Measurements from ENCODE around the gene NDUFA9. TPM values are rescaled to one million over a fixed set of nuclear protein-coding genes. Genes with fewer than 3 reads are reported as not detected.

Gene NDUFA9
- total RNA-seq (61.1 TPM), polyA plus RNA-seq (100 to 1,000 TPM; 127 to 204 (median 187) TPM)

GRCh38 chr12:4648501-4649357, at the start of gene NDUFA9, which contains the start of gene AKAP3:
Gene NDUFA9, plus strand, starts transcription at chr12:4649114. Its CDS starts 13 bp downstream, at chr12:4649127.
Gene AKAP3, minus strand, starts transcription at chr12:4649051. Its CDS starts 10,855 bp downstream, at chr12:4638196.
- no peaks in the 10 kb centered on the region for H3K9me3 ChIP-seq (ENCODE audit: control insufficient read depth in 2 of 2, low read length in 2 of 2)
- Mint-ChIP-seq H3K36me3 (no peaks in the 10 kb centered on the region), H3K9me3 (peaks cover 0 to 1% (median 0%) of the 10 kb centered on the region in 7 donors)

GRCh38 chr12:4603421-4603820, 45.5 kb upstream of the NDUFA9 start:
- Mint-ChIP-seq H3K27ac (no peak overlapping the region), H3K27me3 (peaks cover 8% of the 10 kb centered on the region), H3K9me3 (no peaks in the 10 kb centered on the region), H3K4me3 (peak overlapping the region in 2 of 4 donors; percentile 21 to 80), H3K36me3 (peaks cover 4% of the 10 kb centered on the region), H3K4me1 (peaks cover 19 to 33% (median 20%) of the 10 kb centered on the region in 4 donors)
- Histone ChIP-seq H3K36me3 (ENCODE audit: control insufficient read depth, insufficient read depth, low read length) (no peaks in the 10 kb centered on the region), H3K4me3 (ENCODE audit: low read depth, low read length) (no peak overlapping the region), H3K4me1 (ENCODE audit: control insufficient read depth, insufficient read depth, low read length, poor library complexity, severe bottlenecking) (peaks cover 7% of the 10 kb centered on the region), H3K27me3 (ENCODE audit: control insufficient read depth, insufficient read depth, low read length) (no peaks in the 10 kb centered on the region), H3K9me3 (ENCODE audit: control insufficient read depth in 2 of 2, low read length in 2 of 2) (no peaks in the 10 kb centered on the region), H3K27ac (ENCODE audit: insufficient read depth, low read length, poor library complexity, severe bottlenecking) (no peak overlapping the region)
- ATAC-seq (ENCODE audit: low read depth in 2 of 2) (no peak), DNase-seq (no peak)

More at GRCh38 chr12:4648501-4649357, at the start of gene NDUFA9, which contains the start of gene AKAP3:
- Mint-ChIP-seq H3K4me1 (peaks cover 13 to 64% (median 44%) of the 10 kb centered on the region in 4 donors), H3K4me3 (peak within 1 kb of the TSS; percentile 96 to 99 (median 96)), H3K27me3 (peaks cover 13% of the 10 kb centered on the region), H3K27ac (peak within 1 kb of the TSS; percentile 95 to 98 (median 97))
- Histone ChIP-seq H3K27ac (ENCODE audit: insufficient read depth, low read length, poor library complexity, severe bottlenecking) (peak within 1 kb of the TSS; percentile 68), H3K4me3 (ENCODE audit: low read depth, low read length) (peak within 1 kb of the TSS; percentile 100), H3K27me3 (ENCODE audit: control insufficient read depth, insufficient read depth, low read length) (no peaks in the 10 kb centered on the region), H3K36me3 (ENCODE audit: control insufficient read depth, insufficient read depth, low read length) (no peaks in the 10 kb centered on the region), H3K4me1 (ENCODE audit: control insufficient read depth, insufficient read depth, low read length, poor library complexity, severe bottlenecking) (peaks cover 24% of the 10 kb centered on the region)
- DNase-seq: peak; percentile 67 to 90 (median 84)
- peak; percentile 94 to 95 for ATAC-seq (ENCODE audit: low read depth in 2 of 2)

GRCh38 chr12:4603946-4604345, 45.0 kb upstream of the NDUFA9 start:
- Histone ChIP-seq H3K36me3 (ENCODE audit: control insufficient read depth, insufficient read depth, low read length) (no peaks in the 10 kb centered on the region), H3K27ac (ENCODE audit: insufficient read depth, low read length, poor library complexity, severe bottlenecking) (no peak overlapping the region), H3K9me3 (ENCODE audit: control insufficient read depth in 2 of 2, low read length in 2 of 2) (no peaks in the 10 kb centered on the region), H3K4me1 (ENCODE audit: control insufficient read depth, insufficient read depth, low read length, poor library complexity, severe bottlenecking) (peaks cover 7% of the 10 kb centered on the region), H3K27me3 (ENCODE audit: control insufficient read depth, insufficient read depth, low read length) (no peaks in the 10 kb centered on the region), H3K4me3 (ENCODE audit: low read depth, low read length) (no peak overlapping the region)
- Mint-ChIP-seq H3K27ac (no peak overlapping the region), H3K27me3 (peaks cover 8% of the 10 kb centered on the region), H3K4me1 (peaks cover 19 to 37% (median 22%) of the 10 kb centered on the region in 4 donors), H3K36me3 (peaks cover 4% of the 10 kb centered on the region), H3K9me3 (no peaks in the 10 kb centered on the region), H3K4me3 (no peak overlapping the region)
- DNase-seq (no peak), ATAC-seq (ENCODE audit: low read depth in 2 of 2) (no peak)

GRCh38 chr12:4604684-4605193, 44.2 kb upstream of the NDUFA9 start:
- H3K9me3 ChIP-seq (ENCODE audit: control insufficient read depth in 2 of 2, low read length in 2 of 2): no peaks in the 10 kb centered on the region
- no peaks in the 10 kb centered on the region for H3K36me3 ChIP-seq (ENCODE audit: control insufficient read depth, insufficient read depth, low read length)
- peaks cover 7% of the 10 kb centered on the region for H3K4me1 ChIP-seq (ENCODE audit: control insufficient read depth, insufficient read depth, low read length, poor library complexity, severe bottlenecking)
- peak overlapping the region; percentile 95 for H3K4me3 ChIP-seq (ENCODE audit: low read depth, low read length)
- peaks cover 4% of the 10 kb centered on the region for H3K36me3 Mint-ChIP-seq
- ATAC-seq (ENCODE audit: low read depth in 2 of 2): peak; percentile 96 to 98
- H3K4me1 Mint-ChIP-seq: peaks cover 19 to 38% (median 24%) of the 10 kb centered on the region in 4 donors
- no peaks in the 10 kb centered on the region for H3K27me3 ChIP-seq (ENCODE audit: control insufficient read depth, insufficient read depth, low read length)
- peak overlapping the region; percentile 86 to 97 (median 91) for H3K27ac Mint-ChIP-seq
- DNase-seq: peak; percentile 63 to 90 (median 78)
- H3K27me3 Mint-ChIP-seq: peaks cover 8% of the 10 kb centered on the region
- no peaks in the 10 kb centered on the region for H3K9me3 Mint-ChIP-seq
- H3K27ac ChIP-seq (ENCODE audit: insufficient read depth, low read length, poor library complexity, severe bottlenecking): peak overlapping the region; percentile 39
- peak overlapping the region; percentile 92 to 98 (median 95) for H3K4me3 Mint-ChIP-seq

GRCh38 chr12:4607056-4607455, 41.9 kb upstream of the NDUFA9 start:
- Mint-ChIP-seq H3K4me1 (peaks cover 19 to 41% (median 24%) of the 10 kb centered on the region in 4 donors), H3K36me3 (peaks cover 4% of the 10 kb centered on the region), H3K9me3 (no peaks in the 10 kb centered on the region), H3K4me3 (peak overlapping the region in 3 of 4 donors; percentile 32 to 94 (median 56)), H3K27me3 (peaks cover 4% of the 10 kb centered on the region), H3K27ac (peak overlapping the region in 1 of 3 donors; percentile 15)
- Histone ChIP-seq H3K4me1 (ENCODE audit: control insufficient read depth, insufficient read depth, low read length, poor library complexity, severe bottlenecking) (peaks cover 7% of the 10 kb centered on the region), H3K36me3 (ENCODE audit: control insufficient read depth, insufficient read depth, low read length) (peaks cover 13% of the 10 kb centered on the region), H3K9me3 (ENCODE audit: control insufficient read depth in 2 of 2, low read length in 2 of 2) (no peaks in the 10 kb centered on the region), H3K4me3 (ENCODE audit: low read depth, low read length) (no peak overlapping the region), H3K27me3 (ENCODE audit: control insufficient read depth, insufficient read depth, low read length) (no peaks in the 10 kb centered on the region), H3K27ac (ENCODE audit: insufficient read depth, low read length, poor library complexity, severe bottlenecking) (no peak overlapping the region)
- ATAC-seq (ENCODE audit: low read depth in 2 of 2) (no peak), DNase-seq (no peak)

GRCh38 chr12:4609071-4609470, 39.8 kb upstream of the NDUFA9 start:
- Mint-ChIP-seq H3K9me3 (no peaks in the 10 kb centered on the region), H3K27ac (peak overlapping the region in 1 of 3 donors; percentile 34), H3K4me1 (peaks cover 19 to 41% (median 24%) of the 10 kb centered on the region in 4 donors), H3K4me3 (peak overlapping the region in 1 of 4 donors; percentile 31), H3K36me3 (peaks cover 19% of the 10 kb centered on the region), H3K27me3 (no peaks in the 10 kb centered on the region)
- peaks cover 30% of the 10 kb centered on the region for H3K36me3 ChIP-seq (ENCODE audit: control insufficient read depth, insufficient read depth, low read length)
- ATAC-seq (ENCODE audit: low read depth in 2 of 2): no peak
- no peak overlapping the region for H3K4me3 ChIP-seq (ENCODE audit: low read depth, low read length)
- peaks cover 7% of the 10 kb centered on the region for H3K4me1 ChIP-seq (ENCODE audit: control insufficient read depth, insufficient read depth, low read length, poor library complexity, severe bottlenecking)
- no peaks in the 10 kb centered on the region for H3K9me3 ChIP-seq (ENCODE audit: control insufficient read depth in 2 of 2, low read length in 2 of 2)
- no peak for DNase-seq
- H3K27me3 ChIP-seq (ENCODE audit: control insufficient read depth, insufficient read depth, low read length): no peaks in the 10 kb centered on the region
- no peak overlapping the region for H3K27ac ChIP-seq (ENCODE audit: insufficient read depth, low read length, poor library complexity, severe bottlenecking)

GRCh38 chr12:4610481-4610880, 38.4 kb upstream of the NDUFA9 start:
- Histone ChIP-seq H3K9me3 (ENCODE audit: control insufficient read depth in 2 of 2, low read length in 2 of 2) (no peaks in the 10 kb centered on the region), H3K4me3 (ENCODE audit: low read depth, low read length) (no peak overlapping the region), H3K4me1 (ENCODE audit: control insufficient read depth, insufficient read depth, low read length, poor library complexity, severe bottlenecking) (peaks cover 4% of the 10 kb centered on the region), H3K27me3 (ENCODE audit: control insufficient read depth, insufficient read depth, low read length) (no peaks in the 10 kb centered on the region), H3K27ac (ENCODE audit: insufficient read depth, low read length, poor library complexity, severe bottlenecking) (no peak overlapping the region), H3K36me3 (ENCODE audit: control insufficient read depth, insufficient read depth, low read length) (peaks cover 41% of the 10 kb centered on the region)
- no peaks in the 10 kb centered on the region for H3K27me3 Mint-ChIP-seq
- H3K36me3 Mint-ChIP-seq: peaks cover 33% of the 10 kb centered on the region
- DNase-seq (no peak), ATAC-seq (ENCODE audit: low read depth in 2 of 2) (no peak)
- peaks cover 14 to 29% (median 19%) of the 10 kb centered on the region in 4 donors for H3K4me1 Mint-ChIP-seq
- H3K9me3 Mint-ChIP-seq: no peaks in the 10 kb centered on the region
- H3K27ac Mint-ChIP-seq: peak overlapping the region in 1 of 3 donors; percentile 29
- no peak overlapping the region for H3K4me3 Mint-ChIP-seq

All from CD4-positive, CD25-positive, alpha-beta regulatory T cell (primary cell).